ENCODE results near the gene CDNF.
A peak's percentile ranks its signal among the peaks of the same experiment; 100 is the strongest.
"Not testable (repeated sequence)": the region's sequence is repeated elsewhere in the genome, so short reads cannot be mapped to it uniquely, and the experiment has no call there.

The CDNF gene

DNA sequence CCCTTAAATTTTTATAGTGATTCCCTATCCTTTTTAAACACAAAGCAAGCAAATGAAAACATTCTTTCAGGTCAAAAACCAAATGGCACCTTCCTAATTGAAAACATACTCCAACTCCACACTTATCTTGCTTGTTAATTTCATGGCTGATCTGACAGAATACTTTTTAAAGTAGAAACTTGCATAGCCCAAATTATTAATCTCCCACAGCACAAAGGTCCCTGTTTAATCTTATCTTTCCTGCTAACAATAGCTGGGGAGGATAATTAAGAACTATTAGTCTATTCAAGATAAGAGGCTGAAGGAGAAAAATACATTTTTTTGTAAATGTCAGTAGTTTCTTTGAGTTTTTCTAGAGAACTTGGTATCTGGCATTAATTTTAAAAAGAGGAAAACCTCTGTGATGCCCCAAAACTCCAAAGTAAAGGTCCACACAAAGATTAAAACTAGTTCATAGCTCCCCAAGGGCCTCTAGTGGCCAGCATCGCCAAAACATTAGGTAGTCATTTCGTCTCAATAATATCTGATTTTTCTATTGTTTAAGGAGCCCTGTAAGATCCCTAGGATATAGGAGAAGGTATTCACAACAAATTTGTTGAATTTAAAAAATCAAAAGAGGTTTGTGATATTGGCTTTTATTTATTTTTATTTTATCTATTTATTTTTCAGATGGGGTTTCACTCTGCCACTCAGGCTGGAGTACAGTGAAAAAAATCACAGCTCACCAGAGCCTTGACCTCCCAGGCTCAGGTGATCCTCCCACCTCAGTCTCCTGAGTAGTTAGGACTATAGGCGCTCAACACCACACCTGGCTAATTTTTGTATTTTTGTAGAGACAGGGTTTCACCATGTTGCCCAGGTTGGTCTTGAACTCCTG, 14.7 kb downstream of the CDNF start:
- peak; percentile 55 for DNase-seq (ENCODE audit: low read depth)
- TF ChIP-seq, protein P1, sequence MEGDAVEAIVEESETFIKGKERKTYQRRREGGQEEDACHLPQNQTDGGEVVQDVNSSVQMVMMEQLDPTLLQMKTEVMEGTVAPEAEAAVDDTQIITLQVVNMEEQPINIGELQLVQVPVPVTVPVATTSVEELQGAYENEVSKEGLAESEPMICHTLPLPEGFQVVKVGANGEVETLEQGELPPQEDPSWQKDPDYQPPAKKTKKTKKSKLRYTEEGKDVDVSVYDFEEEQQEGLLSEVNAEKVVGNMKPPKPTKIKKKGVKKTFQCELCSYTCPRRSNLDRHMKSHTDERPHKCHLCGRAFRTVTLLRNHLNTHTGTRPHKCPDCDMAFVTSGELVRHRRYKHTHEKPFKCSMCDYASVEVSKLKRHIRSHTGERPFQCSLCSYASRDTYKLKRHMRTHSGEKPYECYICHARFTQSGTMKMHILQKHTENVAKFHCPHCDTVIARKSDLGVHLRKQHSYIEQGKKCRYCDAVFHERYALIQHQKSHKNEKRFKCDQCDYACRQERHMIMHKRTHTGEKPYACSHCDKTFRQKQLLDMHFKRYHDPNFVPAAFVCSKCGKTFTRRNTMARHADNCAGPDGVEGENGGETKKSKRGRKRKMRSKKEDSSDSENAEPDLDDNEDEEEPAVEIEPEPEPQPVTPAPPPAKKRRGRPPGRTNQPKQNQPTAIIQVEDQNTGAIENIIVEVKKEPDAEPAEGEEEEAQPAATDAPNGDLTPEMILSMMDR (IDR thresholded peaks at IDR 0.05; ENCODE audit: low read length, missing control alignments), result peak; percentile 72
- H3K4me3 ChIP-seq (replicated peaks; ENCODE audit: low read depth, low read length), result no peak overlapping the region

DNA sequence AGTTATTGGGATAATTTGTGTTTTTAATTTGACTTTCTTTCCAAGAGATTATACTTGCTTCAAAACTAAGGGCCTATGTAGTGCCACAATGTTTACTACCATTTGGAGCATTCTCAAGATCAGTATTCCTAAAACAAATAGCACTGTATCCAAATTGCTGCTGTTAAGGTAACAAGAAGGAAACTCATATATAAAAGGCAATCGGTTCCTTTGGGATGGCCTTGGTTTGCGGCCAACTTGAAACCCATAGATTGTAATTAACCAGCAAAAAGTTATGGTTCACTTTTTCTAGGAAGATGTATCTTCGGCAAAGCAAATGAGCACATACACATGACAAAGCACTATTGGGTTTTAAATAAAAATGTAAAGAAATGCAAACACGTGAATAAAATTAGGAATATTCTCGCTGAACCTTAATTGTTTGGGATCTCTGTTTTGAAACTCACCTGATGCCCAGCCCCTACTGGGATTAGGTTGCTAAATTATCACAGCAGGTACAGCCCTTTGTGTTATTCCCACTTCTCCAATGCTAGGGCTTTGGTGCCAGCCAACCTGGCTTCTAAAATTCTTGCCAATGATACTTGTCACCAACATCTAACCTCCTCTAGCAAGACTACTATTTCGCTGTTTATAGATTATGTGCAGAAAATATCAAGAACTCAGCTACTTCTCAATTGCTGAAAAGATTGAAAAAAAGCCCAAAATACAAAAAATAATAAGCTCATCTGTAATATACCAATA, 16.0 kb downstream of the CDNF start:
- no peak for DNase-seq (ENCODE audit: low read depth)
- TF ChIP-seq, protein P1 (IDR thresholded peaks at IDR 0.05; ENCODE audit: low read length, missing control alignments), result no peak
- no peak overlapping the region for H3K4me3 ChIP-seq (replicated peaks; ENCODE audit: low read depth, low read length)

DNA sequence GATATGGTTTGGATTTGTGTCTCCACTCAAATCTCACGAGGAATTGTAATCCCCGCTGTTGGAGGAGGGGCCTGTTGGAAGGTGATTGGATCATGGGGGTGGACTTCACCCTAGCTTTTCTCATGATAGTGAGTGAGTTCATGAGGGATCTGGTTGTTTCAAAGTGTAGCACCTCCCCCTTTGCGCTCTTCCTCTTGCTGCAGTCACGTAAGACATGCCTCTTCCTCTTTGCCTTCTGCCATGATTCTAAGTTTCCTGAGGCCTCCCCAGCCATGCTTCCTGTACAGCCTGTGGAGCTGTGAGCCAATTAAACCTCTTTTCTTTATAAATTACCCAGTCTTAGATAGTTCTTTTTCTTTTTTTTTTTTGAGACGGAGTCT, 17.1 kb downstream of the CDNF start:
- no peak overlapping the region for H3K4me3 ChIP-seq (replicated peaks; ENCODE audit: low read depth, low read length)
- TF ChIP-seq, protein P1 (IDR thresholded peaks at IDR 0.05; ENCODE audit: low read length, missing control alignments), result no peak
- DNase-seq (ENCODE audit: low read depth), result no peak

DNA sequence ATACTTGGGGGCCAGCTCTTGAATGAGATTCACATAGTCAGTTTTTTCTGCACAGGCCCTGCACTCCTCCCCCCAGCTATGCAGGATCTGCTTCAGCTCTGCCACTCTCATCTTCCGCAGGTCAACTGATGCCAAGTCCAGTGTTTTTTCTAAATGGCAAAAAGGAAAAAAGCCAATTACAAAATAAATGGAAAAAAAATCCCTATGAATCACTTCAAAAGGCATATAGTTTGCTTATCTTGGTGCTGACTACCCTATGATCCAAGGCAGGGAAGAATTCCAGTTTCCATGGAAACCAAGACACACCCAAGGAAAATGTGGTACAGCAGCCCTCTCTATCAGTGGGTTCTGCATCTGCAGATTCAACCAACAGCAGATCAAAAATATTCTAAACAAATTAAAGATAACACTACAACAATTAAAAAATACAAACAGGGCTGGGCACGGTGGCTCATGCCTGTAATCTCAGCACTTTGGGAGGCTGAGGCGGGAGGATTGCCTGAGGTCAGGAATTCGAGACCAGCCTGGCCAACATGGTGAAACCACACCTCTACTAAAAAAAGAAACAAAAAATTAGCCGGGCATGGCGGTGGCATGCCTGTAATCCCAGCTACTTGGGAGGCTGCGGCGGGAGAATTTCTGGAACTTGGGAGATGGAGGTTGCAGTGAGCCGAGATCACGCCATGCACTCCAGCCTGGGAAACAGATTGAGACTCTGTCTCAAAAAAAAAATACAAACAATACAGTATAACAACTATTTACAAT, 17.6 kb downstream of the CDNF start:
- peak; percentile 70 for DNase-seq (ENCODE audit: low read depth)
- H3K4me3 ChIP-seq (replicated peaks; ENCODE audit: low read depth, low read length), result no peak overlapping the region
- TF ChIP-seq, protein P1 (IDR thresholded peaks at IDR 0.05; ENCODE audit: low read length, missing control alignments), result no peak

DNA sequence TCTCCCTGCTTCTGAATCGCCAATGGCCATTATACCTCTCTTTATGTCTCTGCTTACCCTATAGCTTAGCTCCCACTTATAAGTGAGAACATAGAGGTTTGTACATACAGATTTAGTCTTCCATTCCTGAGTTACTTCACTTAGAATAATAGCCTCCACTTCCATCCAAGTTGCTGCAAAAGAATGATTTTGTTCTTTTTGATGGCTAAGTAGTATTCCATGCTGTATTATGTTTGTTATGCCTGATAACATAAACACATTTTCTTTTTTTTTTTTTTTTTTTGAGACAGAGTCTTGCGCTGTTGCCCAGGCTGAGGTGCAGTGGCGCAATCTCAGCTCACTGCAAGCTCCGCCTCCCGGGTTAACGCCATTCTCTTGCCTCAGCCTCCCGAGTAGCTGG, 21.1 kb downstream of the CDNF start:
- DNase-seq (ENCODE audit: low read depth); H3K4me3 ChIP-seq (replicated peaks; ENCODE audit: low read depth, low read length): not testable (repeated sequence)

DNA sequence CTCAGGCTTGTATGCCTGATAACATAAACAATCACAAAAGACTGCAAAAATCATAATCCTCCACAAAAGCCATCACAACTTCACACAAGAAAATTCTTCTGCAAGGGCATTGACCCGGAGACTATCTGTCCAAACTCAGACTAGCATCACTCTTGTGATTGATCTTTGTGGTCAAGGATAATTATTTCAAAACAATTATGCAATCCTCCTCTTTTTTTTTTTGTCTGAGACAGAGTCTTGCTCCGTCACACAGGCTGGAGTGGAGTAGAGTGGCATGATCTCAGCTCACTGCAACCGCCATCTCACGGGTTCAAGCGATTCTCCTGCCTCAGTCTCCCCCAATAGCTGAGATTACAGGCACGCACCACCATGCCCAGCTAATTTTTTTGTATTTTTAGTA, 22.2 kb downstream of the CDNF start:
- peak; percentile 7 for DNase-seq (ENCODE audit: low read depth)
- TF ChIP-seq, protein P1 (IDR thresholded peaks at IDR 0.05; ENCODE audit: low read length, missing control alignments), result no peak
- no peak overlapping the region for H3K4me3 ChIP-seq (replicated peaks; ENCODE audit: low read depth, low read length)

DNA sequence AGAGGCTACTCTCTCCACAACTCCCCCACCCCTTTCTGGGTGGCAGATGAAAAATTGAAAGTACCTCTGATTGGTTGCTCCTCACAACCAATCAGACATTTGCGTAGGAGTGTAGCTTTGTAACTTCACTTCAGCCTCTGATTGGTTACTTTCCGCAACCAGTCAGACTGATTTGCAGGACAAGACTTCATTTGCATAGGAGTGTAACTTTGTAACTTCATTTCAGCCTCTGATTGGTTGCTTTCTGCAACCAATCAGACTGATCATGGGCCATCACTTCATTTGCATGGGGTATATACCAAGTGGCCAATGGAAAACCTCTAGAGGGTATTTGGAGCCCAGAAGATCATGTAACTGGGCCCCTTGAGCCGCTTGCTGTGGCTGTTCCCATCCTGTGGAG, 25.6 kb downstream of the CDNF start:
- DNase-seq (ENCODE audit: low read depth), result peak; percentile 3
- TF ChIP-seq, protein P1 (IDR thresholded peaks at IDR 0.05; ENCODE audit: low read length, missing control alignments), result no peak
- no peak overlapping the region for H3K4me3 ChIP-seq (replicated peaks; ENCODE audit: low read depth, low read length)
